Testis (tissue), 3 donors: Measurements from ENCODE around the gene FHIT. TPM values are rescaled to one million over a fixed set of nuclear protein-coding genes. Genes with fewer than 3 reads are reported as not detected.

Source experiments
- DNase-seq: peaks from one replicate; pipeline ENCODE4 v3.0.0-alpha.2; 2019
- H3K27ac ChIP-seq, 2 donors: fragments of 200-600 bp; sonication (generic); one replicate each; pipeline ENCODE4 v1.5.1; 2019
- H3K27me3 ChIP-seq: fragments of 200-600 bp; sonication (generic); one replicate; pipeline ENCODE4 v1.5.1; 2019
- H3K36me3 ChIP-seq: fragments of 200-600 bp; sonication (generic); one replicate; pipeline ENCODE4 v1.5.1; 2017; ENCODE audit warnings: low read depth; ENCODE audit errors: missing control alignments
- H3K4me1 ChIP-seq: fragments of 200-600 bp; sonication (generic); one replicate; pipeline ENCODE4 v1.5.1; 2019
- H3K4me3 ChIP-seq, 2 donors: fragments of 200-600 bp; sonication (generic); one replicate each; pipeline ENCODE4 v1.5.1; 2017 to 2019
- H3K9me3 ChIP-seq: fragments of 200-600 bp; sonication (generic); one replicate; pipeline ENCODE4 v1.5.1; 2017
- POLR2A ChIP-seq: fragments of 450-650 bp; IDR thresholded peaks from one replicate; pipeline ENCODE4 v1.6.1; 2017; ENCODE audit warnings: antibody characterized with exemption, mild to moderate bottlenecking, moderate library complexity
- WGBS, 2 donors: methylation state at CpG; one replicate each; pipeline ENCODE4 v1.1.5; 2018; 5-methylcytosine and 5-hydroxymethylcytosine counted together
- intact Hi-C: fragments of 100-400 bp; cut with DNase I; formaldehyde crosslinking; loops from one replicate; pipeline ENCODE4 v1.15.1; 2023; ENCODE audit warnings: low total_unique reads
- polyA plus RNA-seq: library from polyadenylated mRNA; stranded (reverse); fragments of 350-450 nt; fragmentation: Illumina TruSeq; extraction: RNeasy Lipid Tissue Mini Kit (QIAGEN cat#74804); gene quantifications from one replicate; pipeline ENCODE4 v1.2.3, GENCODE V29; 2014; ENCODE audit warnings: low read depth, low replicate concordance; ENCODE audit not compliant: insufficient read depth
- total RNA-seq, 2 donors: library from RNA; depleted of rRNA; stranded (reverse); fragments of >200 nt; gene quantifications; one replicate each; pipeline ENCODE4 v1.2.3, GENCODE V29; 2016
- TF ChIP-seq, protein P1 (sequence below), 3 experiments: fragments of 450-650 bp in 2 of 3; fragments of 200-600 bp in 1 of 3; sonication (generic) in 1 of 3; IDR thresholded peaks; one replicate each; pipeline ENCODE4 v1.5.1; 2016 to 2019; ENCODE audit warnings: antibody characterized with exemption in 3 of 3, mild to moderate bottlenecking in 2 of 3, moderate library complexity in 1 of 3

FHIT gene
- total and polyA plus RNA-seq, 3 donors from 2014 or later = 10.1 to 29.6 (median 15.5) TPM

- no peak overlapping the region for H3K4me3 ChIP-seq
- H3K9me3 ChIP-seq = no peaks in the 10 kb centered on the region
- WGBS, 2 donors = 63 to 68% methylated on average over 5 of the region's 5 CpGs
- TF ChIP-seq, protein P1, sequence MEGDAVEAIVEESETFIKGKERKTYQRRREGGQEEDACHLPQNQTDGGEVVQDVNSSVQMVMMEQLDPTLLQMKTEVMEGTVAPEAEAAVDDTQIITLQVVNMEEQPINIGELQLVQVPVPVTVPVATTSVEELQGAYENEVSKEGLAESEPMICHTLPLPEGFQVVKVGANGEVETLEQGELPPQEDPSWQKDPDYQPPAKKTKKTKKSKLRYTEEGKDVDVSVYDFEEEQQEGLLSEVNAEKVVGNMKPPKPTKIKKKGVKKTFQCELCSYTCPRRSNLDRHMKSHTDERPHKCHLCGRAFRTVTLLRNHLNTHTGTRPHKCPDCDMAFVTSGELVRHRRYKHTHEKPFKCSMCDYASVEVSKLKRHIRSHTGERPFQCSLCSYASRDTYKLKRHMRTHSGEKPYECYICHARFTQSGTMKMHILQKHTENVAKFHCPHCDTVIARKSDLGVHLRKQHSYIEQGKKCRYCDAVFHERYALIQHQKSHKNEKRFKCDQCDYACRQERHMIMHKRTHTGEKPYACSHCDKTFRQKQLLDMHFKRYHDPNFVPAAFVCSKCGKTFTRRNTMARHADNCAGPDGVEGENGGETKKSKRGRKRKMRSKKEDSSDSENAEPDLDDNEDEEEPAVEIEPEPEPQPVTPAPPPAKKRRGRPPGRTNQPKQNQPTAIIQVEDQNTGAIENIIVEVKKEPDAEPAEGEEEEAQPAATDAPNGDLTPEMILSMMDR (IDR thresholded peaks at IDR 0.05) = no peak
- no peak for TF ChIP-seq POLR2A
- intact Hi-C loops = no loop called here
- no peaks in the 10 kb centered on the region for H3K36me3 ChIP-seq
- no peaks in the 10 kb centered on the region for H3K27me3 ChIP-seq
- DNase-seq = no peak
- H3K27ac ChIP-seq = no peak overlapping the region
- H3K4me1 ChIP-seq = no peaks in the 10 kb centered on the region
These were observed 806.3 kb downstream of the FHIT start for GRCh38 chr3:60444898-60445437.

DNA sequence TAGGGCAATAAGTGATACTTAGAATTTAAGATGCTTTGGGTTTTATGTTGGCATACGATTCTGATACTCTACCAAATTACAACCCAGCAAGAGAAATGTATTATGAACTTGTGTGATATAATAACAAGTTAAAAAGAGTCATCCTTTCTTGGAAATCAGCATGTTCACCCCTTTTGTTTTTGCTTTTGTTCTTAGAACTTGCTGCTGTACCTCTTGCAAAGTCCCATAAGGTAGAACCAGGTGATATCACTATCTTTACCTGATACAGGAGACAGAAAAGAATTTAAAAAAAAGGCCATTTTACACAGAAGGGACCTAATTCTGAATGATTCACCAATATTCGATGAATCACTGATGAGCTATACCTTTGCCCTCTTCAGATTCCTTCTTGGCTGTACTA lies 810.4 kb downstream of the FHIT start:
- H3K27me3 ChIP-seq = no peaks in the 10 kb centered on the region
- H3K36me3 ChIP-seq = no peaks in the 10 kb centered on the region
- H3K4me1 ChIP-seq = no peaks in the 10 kb centered on the region
- TF ChIP-seq POLR2A = no peak
- TF ChIP-seq, protein P1 (IDR thresholded peaks at IDR 0.05) = no peak
- H3K4me3 ChIP-seq = no peak overlapping the region
- DNase-seq = no peak
- H3K27ac ChIP-seq = no peak overlapping the region
- 92 to 99% methylated on average over 2 of the region's 2 CpGs for WGBS, 2 donors
- H3K9me3 ChIP-seq = no peaks in the 10 kb centered on the region
- intact Hi-C loops = no loop called here

GRCh38 chr3:60435941-60436650 lies 815.2 kb downstream of the FHIT start:
- WGBS, 2 donors = 96 to 98% methylated on average over 4 of the region's 4 CpGs
- H3K36me3 ChIP-seq = no peaks in the 10 kb centered on the region
- no peaks in the 10 kb centered on the region for H3K9me3 ChIP-seq
- DNase-seq = no peak
- H3K27me3 ChIP-seq = no peaks in the 10 kb centered on the region
- TF ChIP-seq, protein P1 (IDR thresholded peaks at IDR 0.05) = no peak
- TF ChIP-seq POLR2A = no peak
- no peak overlapping the region for H3K4me3 ChIP-seq
- intact Hi-C loops = no loop called here
- H3K27ac ChIP-seq = no peak overlapping the region
- no peaks in the 10 kb centered on the region for H3K4me1 ChIP-seq

- peak; percentile 49 for DNase-seq
- TF ChIP-seq, protein P1 (IDR thresholded peaks at IDR 0.05) = no peak
- TF ChIP-seq POLR2A = no peak
These were observed 816.3 kb downstream of the FHIT start for GRCh38 chr3:60434950-60435349.

GRCh38 chr3:60434323-60434722 lies 816.9 kb downstream of the FHIT start:
- Histone ChIP-seq H3K36me3 (no peaks in the 10 kb centered on the region), H3K9me3 (no peaks in the 10 kb centered on the region), H3K27me3 (no peaks in the 10 kb centered on the region), H3K4me3 (no peak overlapping the region), H3K4me1 (no peaks in the 10 kb centered on the region), H3K27ac (no peak overlapping the region)
- DNase-seq = no peak
- no peak for TF ChIP-seq POLR2A
- TF ChIP-seq, protein P1 (IDR thresholded peaks at IDR 0.05) = no peak
- intact Hi-C loops = no loop called here
- WGBS, 2 donors = 37 to 75% methylated on average over 1 of the region's 1 CpG

More at GRCh38 chr3:60434950-60435349, 816.3 kb downstream of the FHIT start:
- Histone ChIP-seq H3K4me3 (no peak overlapping the region), H3K9me3 (no peaks in the 10 kb centered on the region), H3K36me3 (no peaks in the 10 kb centered on the region), H3K27ac (no peak overlapping the region), H3K4me1 (no peaks in the 10 kb centered on the region), H3K27me3 (no peaks in the 10 kb centered on the region)
- intact Hi-C loops = no loop called here
